GM18499 (cell line): ENCODE results near the gene TSHZ2.

Experiments used
- ATAC-seq: cut with Tn5 transposase; IDR thresholded peaks from one replicate; pipeline ENCODE4 v1.9.1; 2021; ENCODE audit warnings: moderate number of reproducible peaks; ENCODE audit not compliant: insufficient read depth, unreplicated experiment

Gene TSHZ2

DNA sequence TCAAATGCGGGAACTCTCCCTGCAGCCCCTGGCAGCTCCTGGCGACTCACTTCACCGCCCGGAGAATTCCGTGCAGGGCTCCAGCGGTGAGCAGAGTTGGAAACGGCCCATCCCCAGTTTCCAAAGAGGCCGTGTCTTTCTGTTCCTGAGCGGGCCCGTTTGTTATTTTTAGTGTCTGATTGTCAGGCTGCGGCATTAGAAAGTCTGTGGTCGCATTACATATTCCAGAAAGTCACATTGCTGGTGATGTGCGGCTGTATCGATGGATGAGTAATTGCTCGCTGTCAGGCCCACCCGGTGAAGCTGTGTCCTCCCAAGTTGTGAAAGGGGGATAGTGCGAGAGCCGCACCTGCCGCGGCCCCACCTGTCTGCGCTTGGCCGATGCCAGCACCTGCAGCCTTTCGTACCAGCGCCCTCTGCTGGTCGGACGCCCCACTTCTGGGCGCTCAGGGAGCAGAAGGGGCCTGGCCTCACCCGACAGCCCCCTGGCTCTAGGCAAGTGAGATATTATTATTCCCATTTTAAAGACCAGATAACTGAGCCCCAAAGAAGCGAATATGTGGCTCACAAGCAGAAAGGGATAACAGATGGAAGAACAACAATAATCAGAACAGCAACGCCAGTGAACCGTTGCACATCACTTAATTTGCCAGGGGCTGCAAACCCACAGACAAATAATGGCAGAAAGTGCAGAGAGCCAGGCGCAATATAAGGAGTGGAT is 244.9 kb downstream of the TSHZ2 start:
- no peak for ATAC-seq

DNA sequence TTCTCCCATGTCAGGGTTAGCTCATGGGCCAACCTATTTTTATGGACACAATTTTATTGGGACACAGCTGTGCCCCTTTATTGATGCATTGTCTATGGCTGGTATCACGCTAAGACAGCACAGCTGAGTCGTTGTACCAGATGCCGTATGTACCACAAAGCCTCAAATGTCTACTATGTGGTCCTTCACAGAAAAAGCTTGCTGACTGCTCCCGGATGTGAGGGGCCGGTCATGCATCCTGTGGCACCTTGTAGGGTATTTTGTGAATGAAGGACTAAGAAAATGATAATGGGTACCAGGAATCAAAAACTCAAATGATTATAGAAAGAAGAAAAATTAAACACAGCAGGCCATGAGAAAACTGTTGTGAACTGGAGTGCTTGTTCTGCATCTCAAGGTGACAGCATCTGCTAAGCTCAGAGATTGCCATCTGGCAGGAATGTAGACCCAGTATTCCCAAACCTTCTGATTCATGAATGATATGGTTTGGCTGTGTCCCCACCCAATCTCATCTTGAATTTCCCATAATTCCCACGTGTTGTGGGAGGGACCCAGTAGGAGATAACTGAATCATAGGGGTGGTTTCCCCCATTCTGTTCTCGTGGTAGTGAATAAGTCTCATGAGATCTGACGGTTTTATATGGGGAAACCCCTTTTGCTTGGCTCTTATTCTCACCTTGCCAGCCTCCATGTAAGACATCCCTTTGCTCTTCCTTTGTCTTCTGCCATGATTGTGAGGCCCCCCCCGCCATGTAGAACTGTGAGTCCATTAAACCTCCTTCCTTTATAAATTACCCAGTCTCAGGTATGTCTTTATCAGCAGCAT is 248.5 kb downstream of the TSHZ2 start:
- no peak for ATAC-seq

GRCh38 chr20:53221731-53222130 is 249.6 kb downstream of the TSHZ2 start:
- no peak for ATAC-seq

GRCh38 chr20:53222416-53222815 is 250.3 kb downstream of the TSHZ2 start:
- no peak for ATAC-seq

DNA sequence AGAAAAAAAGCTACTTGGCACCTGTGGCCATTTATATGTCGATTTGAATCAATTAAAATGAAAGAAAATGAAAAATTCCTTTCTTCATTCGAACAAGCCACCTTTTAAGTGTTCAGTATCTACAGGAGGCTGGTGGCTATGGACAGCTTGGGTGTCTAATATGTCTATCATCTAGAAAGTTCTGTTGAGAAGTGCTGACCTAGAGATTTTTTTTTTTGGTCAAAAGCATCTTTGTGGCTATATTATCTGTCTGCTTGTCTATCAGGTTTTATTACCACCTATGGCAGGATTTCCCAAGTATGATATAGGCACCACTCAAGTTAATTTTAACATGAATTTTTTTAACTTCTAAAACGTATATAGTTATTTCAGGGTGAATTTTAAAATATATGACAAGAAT is 250.8 kb downstream of the TSHZ2 start:
- ATAC-seq, result no peak

DNA sequence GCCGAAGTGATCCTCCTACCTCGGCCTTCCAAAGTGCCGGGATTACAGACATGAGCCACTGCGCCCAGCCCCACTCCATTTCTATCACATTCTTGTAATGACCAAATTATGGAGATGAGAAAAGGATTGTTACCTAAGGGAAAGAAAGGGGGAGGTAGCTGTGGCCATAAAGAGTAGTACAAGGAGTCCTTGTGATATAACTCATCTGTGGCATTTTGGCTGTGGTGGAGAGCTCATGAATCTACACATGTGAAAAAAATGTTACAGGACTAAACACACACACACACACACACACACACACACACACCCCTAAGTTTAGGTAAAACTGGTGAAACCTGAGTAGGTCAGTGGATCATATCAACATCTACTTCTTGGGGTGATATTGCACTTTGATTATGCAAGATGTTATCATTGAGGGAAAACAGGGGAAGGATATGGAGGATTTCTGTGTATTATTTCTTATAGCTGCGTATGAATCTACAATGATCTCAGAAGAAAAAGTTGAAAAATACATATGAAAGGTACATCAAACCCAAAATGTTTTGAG is 251.5 kb downstream of the TSHZ2 start:
- no peak for ATAC-seq

DNA sequence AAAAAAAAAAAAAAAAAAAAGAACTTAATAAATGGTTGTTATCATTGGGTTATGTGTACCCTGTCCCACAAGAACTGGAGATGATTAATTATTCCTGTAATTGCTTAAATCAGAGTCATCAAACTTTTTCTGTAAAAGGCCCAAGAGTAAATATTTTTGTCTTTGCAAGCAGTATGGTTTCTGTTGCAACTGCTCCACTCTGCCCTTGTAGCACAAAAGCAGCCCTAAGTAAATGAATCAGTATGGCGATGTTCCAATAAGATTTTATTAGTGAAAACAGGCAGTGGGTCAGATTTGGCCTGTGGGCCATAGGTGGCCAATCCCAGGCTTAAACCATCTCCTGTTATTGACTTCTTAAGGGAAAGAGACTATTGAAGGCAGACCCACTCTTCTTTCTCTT is 252.7 kb downstream of the TSHZ2 start:
- no peak for ATAC-seq

DNA sequence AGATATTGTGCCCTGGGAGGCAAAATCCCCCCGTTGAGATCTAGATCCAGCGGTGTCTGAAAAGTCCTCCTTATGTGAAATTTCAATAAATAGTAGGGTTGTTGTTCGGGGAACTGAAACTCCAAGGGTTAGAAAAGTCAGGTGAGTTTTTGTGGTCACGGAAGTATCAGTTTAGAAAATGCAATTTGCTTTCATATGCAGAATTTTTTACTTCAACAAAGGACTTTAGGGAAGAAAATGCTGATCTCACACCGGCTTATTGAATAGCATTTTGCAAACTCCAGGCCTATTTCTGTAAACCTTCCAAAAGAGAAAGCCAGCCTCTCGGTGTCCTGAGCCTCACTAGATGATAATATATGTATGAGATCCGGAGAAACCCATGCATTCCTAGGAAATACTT is 254.7 kb downstream of the TSHZ2 start:
- no peak for ATAC-seq

DNA sequence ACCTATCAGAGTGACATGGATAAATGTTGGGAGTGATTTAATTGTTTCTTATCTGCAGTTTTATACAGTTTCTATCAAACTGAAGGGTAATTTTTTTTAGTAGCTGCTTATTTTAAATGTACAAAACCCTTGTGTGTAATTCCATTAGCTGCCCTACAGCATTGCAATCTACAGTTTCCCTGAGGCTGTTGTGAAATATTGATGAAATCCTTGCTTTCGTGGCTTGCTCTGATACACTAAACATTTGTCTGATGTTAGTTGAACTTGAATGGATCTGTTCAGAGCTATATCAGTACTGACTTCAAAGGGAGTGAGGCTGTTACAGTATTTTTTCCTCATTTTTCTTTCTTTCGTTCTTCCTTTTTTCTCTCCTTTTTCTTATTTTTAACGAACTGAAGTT is 255.4 kb downstream of the TSHZ2 start:
- ATAC-seq, result no peak

- ATAC-seq, result no peak
Measured at GRCh38 chr20:53231061-53231460, 258.9 kb downstream of the TSHZ2 start.

GRCh38 chr20:53237461-53237860 is 265.3 kb downstream of the TSHZ2 start:
- no peak for ATAC-seq

GRCh38 chr20:53238121-53238660 is 266.0 kb downstream of the TSHZ2 start:
- ATAC-seq, result no peak

DNA sequence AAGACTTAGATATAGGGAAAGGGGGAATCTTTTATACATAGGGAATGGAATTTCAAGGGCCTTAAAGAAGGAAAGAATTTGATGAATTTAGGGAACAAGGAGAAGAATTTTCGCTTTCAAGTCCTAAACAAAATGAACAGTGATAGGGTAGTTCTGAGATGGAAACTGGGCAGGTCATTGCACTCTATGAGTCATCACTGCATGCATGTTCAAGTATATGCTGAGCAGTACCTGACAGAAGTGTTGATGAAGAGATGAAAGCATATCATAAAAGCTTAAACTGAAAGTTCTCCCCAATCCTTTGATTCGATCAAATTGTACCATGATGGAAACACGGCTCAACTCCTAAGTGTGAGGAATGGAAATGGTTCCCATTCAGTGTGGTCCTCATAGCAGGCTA is 271.0 kb downstream of the TSHZ2 start:
- ATAC-seq, result no peak

- no peak for ATAC-seq
Measured at GRCh38 chr20:53244711-53245110, 272.6 kb downstream of the TSHZ2 start.

DNA sequence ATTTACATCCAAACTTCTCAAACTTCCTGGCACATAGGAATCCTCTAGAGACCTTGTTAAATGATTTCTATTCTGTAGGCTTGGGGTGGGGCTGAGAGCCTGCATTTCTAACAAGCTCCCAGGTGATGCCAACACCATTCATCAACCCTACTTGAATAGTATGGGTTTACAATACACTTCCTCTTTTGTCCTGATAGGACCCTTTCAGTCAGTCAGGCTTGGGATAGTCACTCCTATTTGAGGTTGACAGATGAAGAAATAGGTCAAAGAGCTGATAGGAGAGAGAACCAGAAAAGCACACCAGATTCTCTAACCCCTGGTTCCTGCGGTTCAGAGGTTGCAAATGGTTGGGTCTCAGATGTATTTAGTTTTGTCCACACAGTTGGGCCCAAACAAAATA is 273.4 kb downstream of the TSHZ2 start:
- ATAC-seq, result no peak

GRCh38 chr20:53247468-53248103 is 275.4 kb downstream of the TSHZ2 start:
- ATAC-seq, result no peak

DNA sequence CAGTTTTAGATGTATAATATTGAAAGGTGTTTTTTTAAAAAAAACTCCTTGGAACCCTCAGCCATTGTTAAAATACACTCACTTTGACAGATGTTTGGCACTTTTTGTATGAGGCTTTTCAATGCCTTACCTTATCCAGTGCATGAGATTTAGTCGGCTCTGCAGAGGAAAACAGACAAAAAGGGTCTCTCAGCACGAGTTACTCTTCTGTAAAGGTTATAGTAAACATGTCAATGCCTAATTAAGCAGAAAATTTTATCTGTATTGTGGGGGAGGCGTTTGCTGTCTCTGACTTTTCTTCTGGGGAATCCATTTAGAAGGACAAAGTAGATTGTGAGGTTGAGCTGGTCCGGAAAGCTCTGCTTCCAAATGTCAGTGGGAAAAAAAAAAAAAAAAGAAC is 278.3 kb downstream of the TSHZ2 start:
- no peak for ATAC-seq

- no peak for ATAC-seq
Measured at GRCh38 chr20:53252002-53252401, 279.8 kb downstream of the TSHZ2 start.

DNA sequence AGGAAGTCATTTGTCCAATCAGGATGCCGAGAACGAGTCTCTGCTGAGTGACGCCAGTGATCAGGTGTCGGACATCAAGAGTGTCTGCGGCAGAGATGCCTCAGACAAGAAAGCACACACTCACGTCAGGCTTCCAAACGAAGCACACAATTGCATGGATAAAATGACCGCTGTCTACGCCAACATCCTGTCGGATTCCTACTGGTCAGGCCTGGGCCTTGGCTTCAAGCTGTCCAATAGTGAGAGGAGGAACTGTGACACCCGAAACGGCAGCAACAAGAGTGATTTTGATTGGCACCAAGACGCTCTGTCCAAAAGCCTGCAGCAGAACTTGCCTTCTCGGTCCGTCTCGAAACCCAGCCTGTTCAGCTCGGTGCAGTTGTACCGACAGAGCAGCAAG is 281.5 kb downstream of the TSHZ2 start:
- ATAC-seq, result no peak

- no peak for ATAC-seq
Measured at GRCh38 chr20:53255102-53255710, 283.0 kb downstream of the TSHZ2 start.
